ENCODE measurements around the gene MARCHF9.

DNA sequence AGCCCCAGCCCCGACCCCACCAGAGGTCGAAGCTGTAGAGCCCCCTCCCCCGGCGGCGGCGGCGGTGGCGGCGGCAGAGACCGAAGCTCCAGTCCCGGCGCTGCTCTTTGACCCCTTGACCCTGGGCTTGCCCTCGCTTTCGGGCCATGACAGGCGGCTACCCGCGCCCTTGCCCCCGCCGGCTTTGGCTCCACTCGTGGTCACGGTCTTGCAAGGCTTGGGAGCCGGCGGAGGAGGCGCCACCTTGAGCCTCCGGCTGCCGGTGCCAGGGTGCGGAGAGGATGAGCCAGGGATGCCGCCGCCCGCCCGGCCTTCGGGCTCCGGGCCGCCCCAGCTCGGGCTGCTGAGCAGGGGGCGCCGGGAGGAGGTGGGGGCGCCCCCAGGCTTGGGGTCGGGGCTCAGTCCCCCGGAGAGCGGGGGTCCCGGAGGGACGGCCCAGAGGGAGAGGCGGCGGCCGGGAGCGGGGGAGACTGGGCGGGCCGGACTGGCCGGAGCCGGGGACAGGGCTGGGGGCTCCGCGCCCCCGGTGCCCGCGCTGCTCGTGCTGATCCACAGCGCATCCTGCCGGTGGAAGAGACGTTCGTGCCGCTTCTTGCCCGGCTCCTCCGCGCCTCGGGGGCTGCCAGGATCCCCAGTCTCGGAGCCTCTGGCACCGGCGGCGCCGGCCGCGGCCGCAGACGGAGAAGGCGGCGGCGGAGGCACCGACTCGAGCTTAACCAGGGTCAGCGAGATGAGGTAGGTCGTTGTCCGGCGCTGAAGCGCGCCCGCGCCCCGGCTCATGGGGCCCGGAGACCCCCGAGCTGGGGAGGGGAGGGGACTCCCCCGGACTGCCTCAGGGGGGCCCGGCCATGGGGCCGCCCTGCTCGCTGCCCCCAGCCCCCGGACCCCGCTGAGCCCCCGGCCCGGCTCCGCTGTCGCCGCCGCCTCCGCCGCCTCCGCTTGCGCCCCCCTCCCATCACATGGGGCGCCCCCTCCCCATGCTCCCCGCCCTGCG lies 17.1 kb upstream of the MARCHF9 start:
- no peak for TF ChIP-seq EP300 (IDR thresholded peaks at IDR 0.05; ENCODE audit: borderline replicate concordance)
- no peak for TF ChIP-seq NFIC (IDR thresholded peaks at IDR 0.05)
- no peak for TF ChIP-seq CREB1 (IDR thresholded peaks at IDR 0.05; ENCODE audit: low read depth)
- TF ChIP-seq, protein P1, sequence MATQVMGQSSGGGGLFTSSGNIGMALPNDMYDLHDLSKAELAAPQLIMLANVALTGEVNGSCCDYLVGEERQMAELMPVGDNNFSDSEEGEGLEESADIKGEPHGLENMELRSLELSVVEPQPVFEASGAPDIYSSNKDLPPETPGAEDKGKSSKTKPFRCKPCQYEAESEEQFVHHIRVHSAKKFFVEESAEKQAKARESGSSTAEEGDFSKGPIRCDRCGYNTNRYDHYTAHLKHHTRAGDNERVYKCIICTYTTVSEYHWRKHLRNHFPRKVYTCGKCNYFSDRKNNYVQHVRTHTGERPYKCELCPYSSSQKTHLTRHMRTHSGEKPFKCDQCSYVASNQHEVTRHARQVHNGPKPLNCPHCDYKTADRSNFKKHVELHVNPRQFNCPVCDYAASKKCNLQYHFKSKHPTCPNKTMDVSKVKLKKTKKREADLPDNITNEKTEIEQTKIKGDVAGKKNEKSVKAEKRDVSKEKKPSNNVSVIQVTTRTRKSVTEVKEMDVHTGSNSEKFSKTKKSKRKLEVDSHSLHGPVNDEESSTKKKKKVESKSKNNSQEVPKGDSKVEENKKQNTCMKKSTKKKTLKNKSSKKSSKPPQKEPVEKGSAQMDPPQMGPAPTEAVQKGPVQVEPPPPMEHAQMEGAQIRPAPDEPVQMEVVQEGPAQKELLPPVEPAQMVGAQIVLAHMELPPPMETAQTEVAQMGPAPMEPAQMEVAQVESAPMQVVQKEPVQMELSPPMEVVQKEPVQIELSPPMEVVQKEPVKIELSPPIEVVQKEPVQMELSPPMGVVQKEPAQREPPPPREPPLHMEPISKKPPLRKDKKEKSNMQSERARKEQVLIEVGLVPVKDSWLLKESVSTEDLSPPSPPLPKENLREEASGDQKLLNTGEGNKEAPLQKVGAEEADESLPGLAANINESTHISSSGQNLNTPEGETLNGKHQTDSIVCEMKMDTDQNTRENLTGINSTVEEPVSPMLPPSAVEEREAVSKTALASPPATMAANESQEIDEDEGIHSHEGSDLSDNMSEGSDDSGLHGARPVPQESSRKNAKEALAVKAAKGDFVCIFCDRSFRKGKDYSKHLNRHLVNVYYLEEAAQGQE (IDR thresholded peaks at IDR 0.05; ENCODE audit: low read depth) = no peak
- TF ChIP-seq TEAD4 (IDR thresholded peaks at IDR 0.05) = no peak
- TF ChIP-seq FOXM1 (IDR thresholded peaks at IDR 0.05; ENCODE audit: borderline replicate concordance, low read depth) = no peak
- TF ChIP-seq YY1 (IDR thresholded peaks at IDR 0.05; ENCODE audit: low read depth) = no peak
- no peak for TF ChIP-seq RAD21 (IDR thresholded peaks at IDR 0.05; ENCODE audit: low read depth)
- TF ChIP-seq TCF12 (IDR thresholded peaks at IDR 0.05; ENCODE audit: low read depth) = no peak
- TF ChIP-seq TAF1 (IDR thresholded peaks at IDR 0.05; ENCODE audit: low read depth) = no peak
